GM12878 (cell line): ENCODE data around the gene REPIN1. TPM values are rescaled to one million over a fixed set of nuclear protein-coding genes. Genes with fewer than 3 reads are reported as not detected.

Experiments used
- ATAC-seq: fragments of 200-7000 bp; cut with Tn5 transposase; 3 replicates; pipeline ENCODE4 v1.9.1; 2020; ENCODE audit warnings: mild to moderate bottlenecking, moderate library complexity
- BruUV-seq: library from RNA; stranded (reverse); fragments of 400-500 nt; replicated peaks from 2 replicates; lab custom pipeline; 2021; lab: Mats Ljungman, UMichigan
- CTCF ChIA-PET: fragments of 300-600 bp; sonication (Branson Sonifier 250); formaldehyde crosslinking; extraction: SDS; loops from one replicate; lab custom pipeline; 2021; ENCODE audit warnings: inconsistent platforms; lab: Yijun Ruan, JAX
- POLR2A ChIA-PET: fragments of 350-600 bp; formaldehyde crosslinking; extraction: SDS; loops from one replicate; lab custom pipeline; 2021; ENCODE audit warnings: inconsistent platforms; lab: Charles Lee
- RAD21 ChIA-PET: fragments of 300-600 bp; sonication (Branson Sonifier 250); formaldehyde crosslinking; loops from one replicate; lab custom pipeline; 2023; ENCODE audit warnings: antibody characterized with exemption; ENCODE audit not compliant: unreplicated experiment; lab: Charles Lee
- SMC1A ChIA-PET: fragments of 300-600 bp; sonication (Branson Sonifier 250); formaldehyde crosslinking; loops from one replicate; lab custom pipeline; 2023; ENCODE audit not compliant: unreplicated experiment, uncharacterized antibody; lab: Charles Lee
- DNase-seq: peaks from one replicate; pipeline ENCODE4 v3.0.0-alpha.2; 2011; ENCODE audit warnings: low read depth, low spot score
- FAIRE-seq: peaks from 3 replicates; lab custom pipeline; 2011; peaks lifted over from hg19 to GRCh38; lab: Jason Lieb, UNC
- H2AFZ ChIP-seq: 2 replicates; pipeline ENCODE4 v1.6.0; 2011; ENCODE audit warnings: low read depth, low read length, control low read depth; ENCODE audit not compliant: control insufficient read depth
- H3K27ac ChIP-seq: 2 replicates; pipeline ENCODE4 v1.5.1; 2011; ENCODE audit warnings: control low read depth; ENCODE audit not compliant: control insufficient read depth, insufficient read depth
- H3K27me3 ChIP-seq, 2 experiments: replicated peaks in 1 of 2; 2 replicates each; pipeline versions ENCODE4 v1.6.0 to v1.6.1; 2011; ENCODE audit warnings: low read length in 1 of 2; ENCODE audit not compliant: control insufficient read depth in 2 of 2, insufficient read depth in 2 of 2
- H3K36me3 ChIP-seq, 2 experiments: 2 replicates each; pipeline ENCODE4 v1.5.1; 2011; ENCODE audit warnings: low read length in 1 of 2; ENCODE audit not compliant: control insufficient read depth in 2 of 2, insufficient read depth in 2 of 2
- H3K4me1 ChIP-seq: 2 replicates; pipeline ENCODE4 v1.6.1; 2011; ENCODE audit warnings: mild to moderate bottlenecking, low read length, moderate library complexity, mixed read lengths; ENCODE audit not compliant: control insufficient read depth, insufficient read depth
- H3K4me2 ChIP-seq: 2 replicates; pipeline ENCODE4 v1.6.0; 2011; ENCODE audit warnings: control low read depth; ENCODE audit not compliant: control insufficient read depth, insufficient read depth
- H3K4me3 ChIP-seq: fragments of 200-600 bp; sonication (generic); 2 replicates; pipeline ENCODE4 v1.5.1; 2016
- H3K79me2 ChIP-seq: 2 replicates; pipeline ENCODE4 v1.6.0; 2011; ENCODE audit warnings: low read length; ENCODE audit not compliant: control insufficient read depth, insufficient read depth
- H3K9ac ChIP-seq: 2 replicates; pipeline ENCODE4 v1.8.0; 2011; ENCODE audit warnings: low read length, control low read depth, mixed read lengths; ENCODE audit not compliant: control insufficient read depth, insufficient read depth
- H3K9me3 ChIP-seq: replicated peaks from 3 replicates; pipeline ENCODE4 v1.5.1; 2011; ENCODE audit warnings: mild to moderate bottlenecking, low read length; ENCODE audit not compliant: control insufficient read depth, insufficient read depth
- H4K20me1 ChIP-seq: 2 replicates; pipeline ENCODE4 v1.6.0; 2011; ENCODE audit not compliant: control insufficient read depth, insufficient read depth
- BHLHE40 ChIP-seq, 2 experiments: fragments of 450-650 bp in 1 of 2; IDR thresholded peaks; 2 replicates each; pipeline ENCODE4 v1.6.1; 2011 to 2017; ENCODE audit warnings: low read depth in 2 of 2, borderline replicate concordance in 1 of 2, improper control_type of control experiment in 1 of 2, low read length in 1 of 2, mild to moderate bottlenecking in 1 of 2
- CHD1 ChIP-seq: IDR thresholded peaks from 2 replicates; pipeline ENCODE4 v1.6.1; 2012; ENCODE audit warnings: low read depth, low read length, improper control_type of control experiment
- CUX1 ChIP-seq: IDR thresholded peaks from 2 replicates; pipeline ENCODE4 v1.6.1; 2012; ENCODE audit warnings: improper control_type of control experiment, low read depth, low read length; ENCODE audit not compliant: insufficient replicate concordance
- EP300 ChIP-seq, 2 experiments: fragments of 150-350 bp in 1 of 2; IDR thresholded peaks; 2 replicates each; pipeline ENCODE4 v1.6.1; 2011 to 2012; ENCODE audit warnings: low read depth in 2 of 2, low read length in 2 of 2, borderline replicate concordance in 1 of 2, improper control_type of control experiment in 1 of 2, inconsistent platforms in 1 of 2; ENCODE audit not compliant: control insufficient read depth in 1 of 2
- HCFC1 ChIP-seq: fragments of 150-350 bp; IDR thresholded peaks from 2 replicates; pipeline ENCODE4 v1.6.1; 2014; ENCODE audit warnings: low read length
- MTA2 ChIP-seq: fragments of 450-650 bp; IDR thresholded peaks from 2 replicates; pipeline ENCODE4 v1.6.1; 2016; ENCODE audit warnings: low read depth, mild to moderate bottlenecking, moderate library complexity
- NR2F1 ChIP-seq: fragments of 450-650 bp; conservative IDR thresholded peaks from 2 replicates; pipeline ENCODE4 v1.6.1; 2017; ENCODE audit warnings: mild to moderate bottlenecking
- TAF1 ChIP-seq: IDR thresholded peaks from 2 replicates; pipeline ENCODE4 v1.6.1; 2011; ENCODE audit warnings: mild to moderate bottlenecking, low read depth, low read length, borderline replicate concordance
- ZNF217 ChIP-seq: fragments of 450-650 bp; IDR thresholded peaks from 2 replicates; pipeline ENCODE4 v1.6.1; 2017; ENCODE audit warnings: antibody characterized with exemption, mild to moderate bottlenecking
- WGBS: methylation state at CpG from one replicate; pipeline ENCODE4 v1.1.6; 2016; ENCODE audit warnings: low lambda C conversion rate; ENCODE audit not compliant: insufficient replicate concordance, insufficient coverage; ENCODE audit errors: missing lambda C conversion rate; 5-methylcytosine and 5-hydroxymethylcytosine counted together
- in situ Hi-C: fragments of 300-500 bp; cut with MboI; formaldehyde crosslinking; loops from 9 replicates; pipeline ENCODE4 v1.14.3; 2018; ENCODE audit warnings: mixed read lengths
- intact Hi-C: fragments of 100-400 bp; cut with micrococcal nuclease; formaldehyde crosslinking; loops from one replicate; pipeline ENCODE4 v1.14.2; 2022; ENCODE audit not compliant: unreplicated experiment
- polyA plus RNA-seq, 11 experiments: library from polyadenylated mRNA; depleted of rRNA in 4 of 11; unstranded in 6 of 11; stranded (reverse) in 5 of 11; fragments of >200 nt; fragmentation: Nextera tagmentation in 4 of 11; fragmentation: Illumina TruSeq in 1 of 11; extraction: Ambion mirVana in 4 of 11; extraction: Trizol in 1 of 11; gene quantifications; 1 replicate in 1 of 11; 2 replicates in 10 of 11; pipeline versions ENCODE4 v1.2.1 to v1.2.3, GENCODE V29; 2011 to 2016; ENCODE audit warnings: inconsistent platforms in 2 of 11, missing spikeins in 2 of 11, low read depth in 1 of 11
- total RNA-seq, 4 experiments: library from RNA; depleted of rRNA in 3 of 4; stranded (reverse); fragments of >200 nt in 3 of 4; fragmentation: Illumina TruSeq in 1 of 4; extraction: Trizol in 1 of 4; gene quantifications; 2 replicates each; pipeline versions ENCODE4 v1.2.1 to v1.2.3, GENCODE V29; 2013 to 2021

The REPIN1 gene
- total and polyA plus RNA-seq, 10 of the 15 experiments (the other 5 are each of a cell fraction or from before 2014, with no cell fraction given), result 5.1 to 172 (median 76.9) TPM

GRCh38 chr7:150420987-150421674 is 52.5 kb downstream of the REPIN1 start (continued):
- TF ChIP-seq CUX1 (no peak), EP300 (IDR thresholded peaks at IDR 0.05; ENCODE audit: borderline replicate concordance in 1 of 2, control insufficient read depth in 1 of 2, low read depth in 2 of 2, low read length in 2 of 2) (no peak), NR2F1 (peak; percentile 54; the same call in 1 of the 2 replicates), ZNF217 (no peak)
- TF ChIP-seq, all 136 proteins: peak for 29

DNA sequence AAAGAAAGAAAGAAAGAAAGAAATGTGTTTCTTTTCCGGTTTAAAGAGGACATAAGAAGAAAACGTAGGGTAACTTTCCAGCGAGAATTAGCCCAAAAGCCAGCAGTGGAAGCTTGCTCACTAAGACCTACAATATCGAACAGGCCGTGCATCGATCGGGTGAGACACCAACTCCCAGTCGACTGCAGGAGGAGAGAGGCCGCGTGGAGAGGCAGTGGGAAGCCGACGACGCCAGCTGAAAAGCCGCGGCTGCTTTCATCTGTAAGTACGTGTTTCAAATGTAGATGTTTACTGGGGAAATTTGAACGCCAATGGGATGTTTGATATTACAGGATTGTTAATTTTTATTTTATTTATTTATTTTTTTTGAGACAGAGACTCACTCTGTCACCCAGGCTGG is 53.2 kb downstream of the REPIN1 start:
- in situ Hi-C loops, result loop anchor here (25.0 kb wide), 1 partner anchor 360 kb away; no protein-coding TSS in a partner anchor
- Histone ChIP-seq H3K79me2 (no peaks in the 10 kb centered on the region), H3K27me3 (no peaks in the 10 kb centered on the region), H3K4me2 (no peak overlapping the region), H3K36me3 (no peaks in the 10 kb centered on the region), H3K27ac (no peak overlapping the region), H2AFZ (no peak overlapping the region), H3K9ac (no peak overlapping the region), H4K20me1 (no peaks in the 10 kb centered on the region), H3K4me1 (peaks cover 2% of the 10 kb centered on the region; the same call in 1 of the 2 replicates), H3K9me3 (no peaks in the 10 kb centered on the region), H3K4me3 (no peak overlapping the region)
- ATAC-seq (no peak), DNase-seq (no peak), FAIRE-seq (no peak)
- SMC1A ChIA-PET, result interaction anchor here (0.6 to 2.0 kb wide), 11 partner anchors 7 to 68 kb away, joined by 3 to 11 read pairs (median 4); partner anchors contain the start of gene GIMAP8
- POLR2A ChIA-PET, result interaction anchor here (0.8 kb wide), 1 partner anchor 44 kb away, joined by 4 read pairs; no protein-coding TSS in a partner anchor
- 80% methylated on average over 16 of the region's 17 CpGs for WGBS
- BruUV-seq, result no TSS peak
- intact Hi-C loops, result loop anchor here (1.0 kb wide), 3 partner anchors 42 to 136 kb away; no protein-coding TSS in a partner anchor
- CTCF ChIA-PET, result interaction anchor here (0.6 to 2.5 kb wide), 25 partner anchors 9 to 365 kb away, joined by 3 to 21 read pairs (median 4); partner anchors contain the start of gene REPIN1
- TF ChIP-seq HCFC1 (no peak), BHLHE40 (IDR thresholded peaks at IDR 0.05; ENCODE audit: borderline replicate concordance in 1 of 2, low read depth in 2 of 2, low read length in 1 of 2) (no peak), CHD1 (no peak), NR2F1 (no peak), TAF1 (no peak), MTA2 (no peak)
- RAD21 ChIA-PET, result interaction anchor here (1.0 to 1.8 kb wide), 7 partner anchors 11 to 136 kb away, joined by 3 to 14 read pairs (median 4); no protein-coding TSS in a partner anchor
